ENCODE measurements around the gene KSR2.

Gene KSR2

GRCh38 chr12:117476341-117476740, 492.4 kb downstream of the KSR2 start:
- DNase-seq, result no peak
- no peak for TF ChIP-seq GATA1 (IDR thresholded peaks at IDR 0.05; ENCODE audit: low read depth, low read length)
- TF ChIP-seq POLR2A (IDR thresholded peaks at IDR 0.05; ENCODE audit: low read length), result no peak

- TF ChIP-seq POLR2A (IDR thresholded peaks at IDR 0.05; ENCODE audit: low read length), result no peak
- DNase-seq, result no peak
Measured at GRCh38 chr12:117473856-117474255, 494.9 kb downstream of the KSR2 start.

- TF ChIP-seq GATA1 (IDR thresholded peaks at IDR 0.05; ENCODE audit: low read depth, low read length) (no peak), POLR2A (IDR thresholded peaks at IDR 0.05; ENCODE audit: low read length) (no peak)
- DNase-seq, result peak in 1 of 2 experiments; percentile 1
Measured at GRCh38 chr12:117472983-117473382, 495.8 kb downstream of the KSR2 start.

GRCh38 chr12:117470804-117471203, 498.0 kb downstream of the KSR2 start:
- no peak for TF ChIP-seq POLR2A (IDR thresholded peaks at IDR 0.05; ENCODE audit: low read length)
- no peak for TF ChIP-seq GATA1 (IDR thresholded peaks at IDR 0.05; ENCODE audit: low read depth, low read length)
- DNase-seq, result peak; percentile 17 to 37

- DNase-seq, result no peak
- TF ChIP-seq POLR2A (IDR thresholded peaks at IDR 0.05; ENCODE audit: low read length), result no peak
- no peak for TF ChIP-seq GATA1 (IDR thresholded peaks at IDR 0.05; ENCODE audit: low read depth, low read length)
Measured at GRCh38 chr12:117469883-117470483, 498.8 kb downstream of the KSR2 start.

GRCh38 chr12:117468016-117468415, 500.8 kb downstream of the KSR2 start:
- no peak for DNase-seq
- TF ChIP-seq POLR2A (IDR thresholded peaks at IDR 0.05; ENCODE audit: low read length), result no peak
- TF ChIP-seq GATA1 (IDR thresholded peaks at IDR 0.05; ENCODE audit: low read depth, low read length), result no peak

- TF ChIP-seq GATA1 (IDR thresholded peaks at IDR 0.05; ENCODE audit: low read depth, low read length) (no peak), POLR2A (IDR thresholded peaks at IDR 0.05; ENCODE audit: low read length) (no peak)
- DNase-seq, result no peak
Measured at GRCh38 chr12:117467588-117467987, 501.2 kb downstream of the KSR2 start.

GRCh38 chr12:117466677-117467362, 502.0 kb downstream of the KSR2 start:
- TF ChIP-seq POLR2A (IDR thresholded peaks at IDR 0.05; ENCODE audit: low read length) (no peak), GATA1 (IDR thresholded peaks at IDR 0.05; ENCODE audit: low read depth, low read length) (no peak)
- DNase-seq, result no peak

GRCh38 chr12:117461732-117462131, 507.1 kb downstream of the KSR2 start:
- no peak for DNase-seq
- TF ChIP-seq GATA1 (IDR thresholded peaks at IDR 0.05; ENCODE audit: low read depth, low read length), result no peak
- TF ChIP-seq POLR2A (IDR thresholded peaks at IDR 0.05; ENCODE audit: low read length), result no peak

GRCh38 chr12:117459229-117459628, 509.6 kb downstream of the KSR2 start:
- TF ChIP-seq POLR2A (IDR thresholded peaks at IDR 0.05; ENCODE audit: low read length) (no peak), GATA1 (IDR thresholded peaks at IDR 0.05; ENCODE audit: low read depth, low read length) (no peak)
- no peak for DNase-seq

GRCh38 chr12:117457189-117457588, 511.6 kb downstream of the KSR2 start:
- DNase-seq, result no peak
- TF ChIP-seq GATA1 (IDR thresholded peaks at IDR 0.05; ENCODE audit: low read depth, low read length) (no peak), POLR2A (IDR thresholded peaks at IDR 0.05; ENCODE audit: low read length) (no peak)

GRCh38 chr12:117456076-117456475, 512.7 kb downstream of the KSR2 start:
- no peak for DNase-seq
- no peak for TF ChIP-seq GATA1 (IDR thresholded peaks at IDR 0.05; ENCODE audit: low read depth, low read length)
- no peak for TF ChIP-seq POLR2A (IDR thresholded peaks at IDR 0.05; ENCODE audit: low read length)

- TF ChIP-seq POLR2A (IDR thresholded peaks at IDR 0.05; ENCODE audit: low read length), result no peak
- TF ChIP-seq GATA1 (IDR thresholded peaks at IDR 0.05; ENCODE audit: low read depth, low read length), result no peak
- DNase-seq, result no peak
Measured at GRCh38 chr12:117453961-117454360, 514.8 kb downstream of the KSR2 start.

GRCh38 chr12:117452112-117452511, 516.7 kb downstream of the KSR2 start:
- no peak for TF ChIP-seq GATA1 (IDR thresholded peaks at IDR 0.05; ENCODE audit: low read depth, low read length)
- TF ChIP-seq POLR2A (IDR thresholded peaks at IDR 0.05; ENCODE audit: low read length), result no peak
- DNase-seq, result no peak

- no peak for DNase-seq
- no peak for TF ChIP-seq GATA1 (IDR thresholded peaks at IDR 0.05; ENCODE audit: low read depth, low read length)
- TF ChIP-seq POLR2A (IDR thresholded peaks at IDR 0.05; ENCODE audit: low read length), result no peak
Measured at GRCh38 chr12:117450209-117450608, 518.6 kb downstream of the KSR2 start.

Measured in erythroblast (primary cell).